Endothelial cell of umbilical vein (primary cell): ENCODE data around the gene SCGB1A1. TPM values are rescaled to one million over a fixed set of nuclear protein-coding genes. Genes with fewer than 3 reads are reported as not detected.

ENCODE experiments used
- BruUV-seq: library from RNA; stranded (reverse); fragments of 400-500 nt; replicated peaks from 2 replicates; lab custom pipeline; 2021; lab: Mats Ljungman, UMichigan
- CTCF ChIA-PET: fragments of 300-600, 350-600 bp; sonication (Branson Sonifier 250); formaldehyde crosslinking; loops from one replicate; lab custom pipeline; 2021; ENCODE audit warnings: antibody characterized with exemption, inconsistent platforms; lab: Charles Lee
- POLR2A ChIA-PET: fragments of 300-600, 350-600 bp; sonication (Branson Sonifier 250); formaldehyde crosslinking; loops from one replicate; lab custom pipeline; 2021; ENCODE audit warnings: antibody characterized with exemption, inconsistent platforms; lab: Charles Lee
- DNase-seq: peaks from one replicate; pipeline ENCODE4 v3.0.0-alpha.2; 2011; ENCODE audit warnings: low read depth, low spot score
- FAIRE-seq: peaks from 2 replicates; lab custom pipeline; 2011; peaks lifted over from hg19 to GRCh38; lab: Jason Lieb, UNC
- H2AFZ ChIP-seq: 2 replicates; pipeline ENCODE4 v1.6.0; 2012; ENCODE audit warnings: low read depth, low read length, control low read depth, inconsistent platforms
- H3K27ac ChIP-seq: 2 replicates; pipeline ENCODE4 v1.5.1; 2011; ENCODE audit warnings: low read depth, mild to moderate bottlenecking, control low read depth, low read length, moderate library complexity; ENCODE audit not compliant: insufficient read depth
- H3K27me3 ChIP-seq, 2 experiments: 2 replicates each; pipeline versions ENCODE4 v1.6.0 to v1.6.1; 2011; ENCODE audit warnings: low read length in 2 of 2, mixed read lengths in 1 of 2; ENCODE audit not compliant: control insufficient read depth in 2 of 2, insufficient read depth in 2 of 2
- H3K36me3 ChIP-seq, 2 experiments: 2 replicates in 1 of 2; 3 replicates in 1 of 2; pipeline ENCODE4 v1.5.1; 2011; ENCODE audit warnings: low read length in 2 of 2, mild to moderate bottlenecking in 1 of 2, moderate library complexity in 1 of 2; ENCODE audit not compliant: control insufficient read depth in 2 of 2, insufficient read depth in 2 of 2; ENCODE audit errors: extremely low read depth in 1 of 2
- H3K4me1 ChIP-seq: 3 replicates; pipeline ENCODE4 v1.5.1; 2011; ENCODE audit warnings: mild to moderate bottlenecking, low read length; ENCODE audit not compliant: control insufficient read depth, insufficient read depth; ENCODE audit errors: extremely low read depth
- H3K4me2 ChIP-seq: 2 replicates; pipeline ENCODE4 v1.6.1; 2011; ENCODE audit warnings: low read length, control low read depth, mixed read lengths; ENCODE audit not compliant: insufficient read depth
- H3K4me3 ChIP-seq, 3 experiments: fragments of 200-600 bp in 1 of 3; sonication (generic), shearing (Covaris generic) in 1 of 3; replicated peaks in 1 of 3; 2 replicates each; pipeline ENCODE4 v1.5.1; 2011 to 2016; ENCODE audit warnings: control low read depth in 3 of 3, low read length in 3 of 3, mild to moderate bottlenecking in 2 of 3, inconsistent platforms in 1 of 3, low read depth in 1 of 3, moderate library complexity in 1 of 3; ENCODE audit not compliant: insufficient read depth in 1 of 3
- H3K79me2 ChIP-seq: 2 replicates; pipeline ENCODE4 v1.6.0; 2012; ENCODE audit warnings: low read length, inconsistent platforms; ENCODE audit not compliant: control insufficient read depth, insufficient read depth
- H3K9ac ChIP-seq: replicated peaks from 2 replicates; pipeline ENCODE3; 2011; ENCODE audit warnings: low read length, control low read depth; ENCODE audit not compliant: insufficient read depth; ENCODE audit errors: extremely low read depth
- H3K9me1 ChIP-seq: replicated peaks from 3 replicates; pipeline ENCODE4 v1.6.0; 2011; ENCODE audit warnings: mild to moderate bottlenecking, low read length; ENCODE audit not compliant: control insufficient read depth, insufficient read depth; ENCODE audit errors: extremely low read depth
- H3K9me3 ChIP-seq: replicated peaks from 2 replicates; pipeline ENCODE4 v1.5.1; 2012; ENCODE audit warnings: low read length, inconsistent platforms; ENCODE audit not compliant: control insufficient read depth, insufficient read depth
- H4K20me1 ChIP-seq: replicated peaks from 2 replicates; pipeline ENCODE3; 2011; ENCODE audit warnings: mild to moderate bottlenecking, low read length; ENCODE audit not compliant: control insufficient read depth, insufficient read depth; ENCODE audit errors: extremely low read depth
- EZH2 ChIP-seq: IDR thresholded peaks from 2 replicates; pipeline ENCODE4 v1.6.1; 2012; ENCODE audit warnings: borderline replicate concordance, low read depth, mild to moderate bottlenecking, moderate library complexity, low read length, inconsistent platforms; ENCODE audit not compliant: severe bottlenecking
- FOS ChIP-seq: IDR thresholded peaks from 2 replicates; pipeline ENCODE4 v1.6.1; 2011; ENCODE audit warnings: mild to moderate bottlenecking, low read length, moderate library complexity, borderline replicate concordance; ENCODE audit not compliant: insufficient read depth
- GATA2 ChIP-seq: IDR thresholded peaks from 2 replicates; pipeline ENCODE4 v1.7.0; 2011; ENCODE audit warnings: low read depth, mild to moderate bottlenecking, moderate library complexity, mixed read lengths, low read length; ENCODE audit not compliant: insufficient read length, insufficient read depth
- JUN ChIP-seq: IDR thresholded peaks from 2 replicates; pipeline ENCODE4 v1.6.1; 2011; ENCODE audit warnings: borderline replicate concordance, low read depth; ENCODE audit not compliant: insufficient read length, insufficient read depth
- MAX ChIP-seq: IDR thresholded peaks from 2 replicates; pipeline ENCODE4 v1.6.1; 2011; ENCODE audit not compliant: insufficient read depth, insufficient read length
- MYC ChIP-seq: IDR thresholded peaks from one replicate; pipeline ENCODE4 v1.6.1; 2011; ENCODE audit warnings: mild to moderate bottlenecking, low read depth, low read length
- POLR2A ChIP-seq: IDR thresholded peaks from 2 replicates; pipeline ENCODE4 v1.6.1; 2012; ENCODE audit warnings: low read depth, mild to moderate bottlenecking, control low read depth, low read length
- POLR2AphosphoS5 ChIP-seq: IDR thresholded peaks from 2 replicates; pipeline ENCODE4 v1.6.1; 2012; ENCODE audit warnings: low read depth, mild to moderate bottlenecking, control low read depth, low read length, moderate library complexity; ENCODE audit not compliant: insufficient read depth
- dilution Hi-C: fragments of 300-500 bp; cut with MboI; formaldehyde crosslinking; loops from one replicate; pipeline ENCODE4 v1.15.0; 2019; ENCODE audit warnings: low sequenced_read_pairs; ENCODE audit not compliant: extremely low pct_ligation_motif_present
- intact Hi-C: fragments of 100-400 bp; cut with micrococcal nuclease; formaldehyde crosslinking; loops from one replicate; pipeline ENCODE4 v1.10.0; 2022
- polyA plus RNA-seq, 4 experiments: library from polyadenylated mRNA; depleted of rRNA in 3 of 4; stranded (reverse) in 3 of 4; unstranded in 1 of 4; fragments of >200 nt; gene quantifications; 2 replicates each; pipeline versions ENCODE4 v1.2.1 to v1.2.3, GENCODE V29; 2011 to 2012; ENCODE audit warnings: missing spikeins in 1 of 4
- total RNA-seq: library from RNA; stranded (reverse); gene quantifications from 2 replicates; pipeline ENCODE4 v1.2.3, GENCODE V29; 2021
- TF ChIP-seq, protein P1 (sequence below), 2 donors: IDR thresholded peaks; 1 replicate in 1 of 2; 2 replicates in 1 of 2; pipeline ENCODE4 v1.5.1; 2011; ENCODE audit warnings: low read length in 2 of 2, mild to moderate bottlenecking in 2 of 2, moderate library complexity in 2 of 2, control low read depth in 1 of 2, inconsistent platforms in 1 of 2, low read depth in 1 of 2; ENCODE audit not compliant: insufficient read depth in 1 of 2; ENCODE audit errors: extremely low read depth in 1 of 2

Gene SCGB1A1
- total and polyA plus RNA-seq, 2 donors (not counting 3 experiments of a cell fraction or from before 2014, with no cell fraction given), result not detected

GRCh38 chr11:62437616-62438015 is 18.8 kb downstream of the SCGB1A1 start:
- POLR2A ChIA-PET, result interaction anchor here (0.6 kb wide), 1 partner anchor 719 kb away, joined by 4 read pairs; no protein-coding TSS in a partner anchor
- H3K9ac ChIP-seq, result no peak overlapping the region
- CTCF ChIA-PET, result interaction anchor here (1.0 to 5.8 kb wide), 4 partner anchors 10 to 119 kb away, joined by 3 to 37 read pairs (median 16); no protein-coding TSS in a partner anchor

More at GRCh38 chr11:62437616-62438015, 18.8 kb downstream of the SCGB1A1 start:
- H3K4me2 ChIP-seq, result no peak overlapping the region
- DNase-seq (no peak), FAIRE-seq (no peak)
- H3K27ac ChIP-seq, result no peak overlapping the region
- no peaks in the 10 kb centered on the region for H3K79me2 ChIP-seq
- no peaks in the 10 kb centered on the region for H3K9me3 ChIP-seq
- TF ChIP-seq, protein P1, sequence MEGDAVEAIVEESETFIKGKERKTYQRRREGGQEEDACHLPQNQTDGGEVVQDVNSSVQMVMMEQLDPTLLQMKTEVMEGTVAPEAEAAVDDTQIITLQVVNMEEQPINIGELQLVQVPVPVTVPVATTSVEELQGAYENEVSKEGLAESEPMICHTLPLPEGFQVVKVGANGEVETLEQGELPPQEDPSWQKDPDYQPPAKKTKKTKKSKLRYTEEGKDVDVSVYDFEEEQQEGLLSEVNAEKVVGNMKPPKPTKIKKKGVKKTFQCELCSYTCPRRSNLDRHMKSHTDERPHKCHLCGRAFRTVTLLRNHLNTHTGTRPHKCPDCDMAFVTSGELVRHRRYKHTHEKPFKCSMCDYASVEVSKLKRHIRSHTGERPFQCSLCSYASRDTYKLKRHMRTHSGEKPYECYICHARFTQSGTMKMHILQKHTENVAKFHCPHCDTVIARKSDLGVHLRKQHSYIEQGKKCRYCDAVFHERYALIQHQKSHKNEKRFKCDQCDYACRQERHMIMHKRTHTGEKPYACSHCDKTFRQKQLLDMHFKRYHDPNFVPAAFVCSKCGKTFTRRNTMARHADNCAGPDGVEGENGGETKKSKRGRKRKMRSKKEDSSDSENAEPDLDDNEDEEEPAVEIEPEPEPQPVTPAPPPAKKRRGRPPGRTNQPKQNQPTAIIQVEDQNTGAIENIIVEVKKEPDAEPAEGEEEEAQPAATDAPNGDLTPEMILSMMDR (IDR thresholded peaks at IDR 0.05; ENCODE audit: extremely low read depth in 1 of 2, insufficient read depth in 1 of 2, low read depth in 1 of 2, low read length in 2 of 2), result no peak
- no peak for TF ChIP-seq MYC
- TF ChIP-seq GATA2, result no peak
- TF ChIP-seq MAX, result no peak
- TF ChIP-seq EZH2, result no peak
- TF ChIP-seq POLR2A, result no peak
- no peak for TF ChIP-seq JUN
- TF ChIP-seq POLR2AphosphoS5, result no peak
- TF ChIP-seq FOS, result no peak
- H2AFZ ChIP-seq, result no peak overlapping the region
- no peaks in the 10 kb centered on the region for H4K20me1 ChIP-seq
- no peaks in the 10 kb centered on the region for H3K36me3 ChIP-seq
- BruUV-seq, result no TSS peak
- H3K27me3 ChIP-seq, result no peaks in the 10 kb centered on the region
- intact Hi-C loops, result no loop called here
- H3K4me3 ChIP-seq, result no peak overlapping the region
- dilution Hi-C loops, result no loop called here
- H3K9me1 ChIP-seq, result no peaks in the 10 kb centered on the region
- peaks cover 9% of the 10 kb centered on the region for H3K4me1 ChIP-seq
